K562 (cell line): ENCODE data around the gene COLEC12. TPM values are rescaled to one million over a fixed set of nuclear protein-coding genes. Genes with fewer than 3 reads are reported as not detected.

Experiments used
- ATAC-seq: fragments of 200-7000 bp; cut with Tn5 transposase; 3 replicates; pipeline ENCODE4 v1.9.1; 2020; ENCODE audit warnings: moderate library complexity
- BruUV-seq: library from RNA; stranded (reverse); fragments of 400-500 nt; replicated peaks from 2 replicates; lab custom pipeline; 2021; lab: Mats Ljungman, UMichigan
- CTCF ChIA-PET: fragments of 300-600 bp; formaldehyde crosslinking; extraction: SDS; loops from one replicate; lab custom pipeline; 2021; ENCODE audit warnings: low intra/inter-chr PET ratio; lab: Yijun Ruan, JAX
- POLR2A ChIA-PET: fragments of 300-600, 350-650 bp; sonication (Branson Sonifier 250); formaldehyde crosslinking; extraction: SDS; loops from one replicate; lab custom pipeline; 2021; ENCODE audit warnings: antibody characterized with exemption, inconsistent platforms; lab: Yijun Ruan, JAX
- DNase-seq, 4 experiments: peaks; one replicate each; pipeline versions ENCODE4 v3.0.0 to v3.0.0-alpha.2; 2011 to 2018; ENCODE audit warnings: low spot score in 3 of 4, mixed read lengths in 3 of 4; ENCODE audit errors: extremely low read depth in 1 of 4
- FAIRE-seq: peaks from 2 replicates; lab custom pipeline; 2011; peaks lifted over from hg19 to GRCh38; lab: Jason Lieb, UNC
- H2AFZ ChIP-seq: 2 replicates; pipeline ENCODE4 v1.6.0; 2011; ENCODE audit warnings: low read depth, low read length, control low read depth, inconsistent platforms
- H3K27ac ChIP-seq: fragments of 200-600 bp; 3 replicates; pipeline ENCODE4 v1.8.0; 2011; ENCODE audit warnings: low read depth, mild to moderate bottlenecking, control low read depth, inconsistent platforms, low read length, moderate library complexity, mixed read lengths; ENCODE audit errors: extremely low read depth
- H3K27me3 ChIP-seq, 2 experiments: fragments of 300-600 bp in 1 of 2; 2 replicates in 1 of 2; 3 replicates in 1 of 2; pipeline versions ENCODE4 v1.6.0 to v1.8.0; 2011; ENCODE audit warnings: inconsistent platforms in 2 of 2, low read length in 2 of 2, mild to moderate bottlenecking in 1 of 2, mixed read lengths in 1 of 2, moderate library complexity in 1 of 2; ENCODE audit not compliant: control insufficient read depth in 2 of 2, insufficient read depth in 2 of 2
- H3K36me3 ChIP-seq: fragments of 300-600 bp; 3 replicates; pipeline ENCODE4 v1.8.0; 2011; ENCODE audit warnings: mild to moderate bottlenecking, low read length, inconsistent platforms; ENCODE audit not compliant: control insufficient read depth, insufficient read depth
- H3K4me1 ChIP-seq, 2 experiments: fragments of 200-600 bp in 1 of 2; replicated peaks in 1 of 2; 2 replicates in 1 of 2; 3 replicates in 1 of 2; pipeline versions ENCODE4 v1.5.1 to v1.8.0; 2011; ENCODE audit warnings: inconsistent platforms in 2 of 2, low read length in 2 of 2, mild to moderate bottlenecking in 1 of 2, mixed read lengths in 1 of 2, moderate library complexity in 1 of 2; ENCODE audit not compliant: control insufficient read depth in 2 of 2, insufficient read depth in 2 of 2
- H3K4me2 ChIP-seq: 2 replicates; pipeline ENCODE4 v1.6.1; 2011; ENCODE audit warnings: low read length, control low read depth, inconsistent platforms, mixed read lengths; ENCODE audit not compliant: insufficient read depth
- H3K4me3 ChIP-seq: fragments of 200-600 bp; sonication (generic), shearing (Covaris generic); 2 replicates; pipeline ENCODE4 v1.5.1; 2016; ENCODE audit warnings: control low read depth, inconsistent platforms
- H3K79me2 ChIP-seq: fragments of 200-600 bp; 3 replicates; pipeline ENCODE4 v1.8.0; 2011; ENCODE audit warnings: low read length, inconsistent platforms; ENCODE audit not compliant: control insufficient read depth, insufficient read depth
- H3K9ac ChIP-seq, 2 experiments: 2 replicates each; pipeline versions ENCODE4 v1.6.0 to v1.6.1; 2011; ENCODE audit warnings: low read depth in 2 of 2, low read length in 2 of 2, control low read depth in 1 of 2, inconsistent platforms in 1 of 2, mild to moderate bottlenecking in 1 of 2, mixed read lengths in 1 of 2; ENCODE audit not compliant: insufficient read depth in 1 of 2
- H3K9me1 ChIP-seq: one replicate; pipeline ENCODE4 v1.6.0; 2011; ENCODE audit warnings: inconsistent platforms, mild to moderate bottlenecking, low read length, moderate library complexity; ENCODE audit not compliant: control insufficient read depth, insufficient read depth
- H3K9me3 ChIP-seq: replicated peaks from 2 replicates; pipeline ENCODE4 v1.5.1; 2011; ENCODE audit warnings: low read depth, low read length, inconsistent platforms; ENCODE audit not compliant: control insufficient read depth, insufficient read depth
- H4K20me1 ChIP-seq: replicated peaks from 2 replicates; pipeline ENCODE4 v1.6.1; 2011; ENCODE audit warnings: low read length, inconsistent platforms, mixed read lengths; ENCODE audit not compliant: control insufficient read depth, insufficient read depth
- COPS2 ChIP-seq: fragments of 450-650 bp; conservative IDR thresholded peaks from 2 replicates; pipeline ENCODE4 v1.6.1; 2016; ENCODE audit warnings: mild to moderate bottlenecking, moderate library complexity
- MAX ChIP-seq: sonication (generic); formaldehyde crosslinking; IDR thresholded peaks from 2 replicates; pipeline ENCODE4 v1.9.0; 2022; ENCODE audit warnings: mild to moderate bottlenecking, missing genetic modification reagents
- MCM2 ChIP-seq: fragments of 450-650 bp; IDR thresholded peaks from 2 replicates; pipeline ENCODE4 v1.6.1; 2017; ENCODE audit warnings: low read depth, mild to moderate bottlenecking
- NFRKB ChIP-seq: fragments of 450-650 bp; IDR thresholded peaks from 2 replicates; pipeline ENCODE4 v1.6.1; 2016; ENCODE audit warnings: low read depth
- NR2C2 ChIP-seq, 2 experiments: fragments of 200-800 bp in 1 of 2; sonication (Bioruptor generic) in 1 of 2; sonication (generic) in 1 of 2; formaldehyde crosslinking in 1 of 2; IDR thresholded peaks; 2 replicates each; pipeline versions ENCODE4 v1.6.1 to v1.8.0; 2016 to 2022; ENCODE audit warnings: mild to moderate bottlenecking in 1 of 2, missing compliant biosample characterization in 1 of 2, missing genetic modification characterization in 1 of 2, missing genetic modification reagents in 1 of 2
- POLR2H ChIP-seq: IDR thresholded peaks from 2 replicates; pipeline ENCODE4 v1.6.1; 2016; ENCODE audit warnings: missing genetic modification characterization, low read depth, mild to moderate bottlenecking, control low read depth, missing compliant biosample characterization, moderate library complexity
- SMAD1 ChIP-seq: fragments of 150-350 bp; IDR thresholded peaks from 2 replicates; pipeline ENCODE4 v1.6.1; 2014; ENCODE audit warnings: low read length, low read depth; ENCODE audit not compliant: partially characterized antibody
- ZNF23 ChIP-seq: fragments of 250-450 bp; sonication (Bioruptor Pico); IDR thresholded peaks from 2 replicates; pipeline ENCODE4 v1.4.0; 2020; ENCODE audit warnings: mild to moderate bottlenecking
- ZNF395 ChIP-seq: fragments of 200-800 bp; sonication (Bioruptor generic); IDR thresholded peaks from 2 replicates; pipeline ENCODE4 v1.6.1; 2017; ENCODE audit warnings: missing genetic modification characterization, missing compliant biosample characterization
- WGBS: fragments of 100-300 bp; shearing (Covaris generic); methylation state at CpG from one replicate; pipeline ENCODE4 v1.1.6; 2016; ENCODE audit warnings: low coverage, mixed read lengths; ENCODE audit not compliant: insufficient coverage; ENCODE audit errors: missing lambda C conversion rate; 5-methylcytosine and 5-hydroxymethylcytosine counted together
- in situ Hi-C: fragments of 300-500 bp; cut with MboI; formaldehyde crosslinking; loops from 4 replicates; pipeline ENCODE4 v1.15.0; 2018; ENCODE audit warnings: inconsistent platforms, mixed read lengths
- intact Hi-C: fragments of 100-400 bp; cut with micrococcal nuclease; formaldehyde crosslinking; loops from 2 replicates; pipeline ENCODE4 v1.14.2; 2022
- polyA plus RNA-seq, 8 experiments: library from polyadenylated mRNA; depleted of rRNA in 4 of 8; stranded (reverse) in 5 of 8; unstranded in 3 of 8; fragments of >200 nt; fragmentation: Nextera tagmentation in 2 of 8; fragmentation: Illumina TruSeq in 1 of 8; extraction: Ambion mirVana in 2 of 8; extraction: Trizol in 1 of 8; gene quantifications; 2 replicates each; pipeline versions ENCODE4 v1.2.1 to v1.2.3, GENCODE V29; 2011 to 2014; ENCODE audit warnings: inconsistent platforms in 1 of 8, missing spikeins in 1 of 8
- total RNA-seq, 7 experiments: library from RNA; depleted of rRNA in 6 of 7; stranded (reverse); fragments of >200 nt in 6 of 7; fragmentation: Illumina TruSeq in 2 of 7; extraction: Trizol in 2 of 7; gene quantifications; 2 replicates each; pipeline versions ENCODE4 v1.2.1 to v1.2.3, GENCODE V29; 2011 to 2021; ENCODE audit warnings: low replicate concordance in 1 of 7

COLEC12 gene
- total and polyA plus RNA-seq, 9 of the 15 experiments (the other 6 are each of a cell fraction or from before 2014, with no cell fraction given) = 0.04 TPM; not detected in 8

- H3K4me1 ChIP-seq = no peaks in the 10 kb centered on the region
- DNase-seq = no peak
- no TSS peak for BruUV-seq
- TF ChIP-seq POLR2H (tag) (no peak), NR2C2 (CRISPR knock-in tag; IDR thresholded peaks at IDR 0.05) (no peak), NR2C2 (tag; IDR thresholded peaks at IDR 0.05) (peak; percentile 79; the same call in 1 of the 2 replicates), NFRKB (no peak), COPS2 (no peak), ZNF23 (CRISPR knock-in tag) (no peak), MAX (CRISPR knock-in tag) (no peak), ZNF395 (CRISPR knock-in tag) (0 out of 2 replicates have a peak, but pooled peaks have one; percentile 26), MCM2 (no peak), SMAD1 (no peak)
- no peak for ATAC-seq
- H3K4me2 ChIP-seq = no peak overlapping the region
- in situ Hi-C loops (no loop called here), intact Hi-C loops (no loop called here)
- H3K36me3 ChIP-seq = no peaks in the 10 kb centered on the region
- WGBS = under 1% methylated on average over 7 of the region's 7 CpGs
- H3K27me3 ChIP-seq = peaks cover 9 to 22% of the 10 kb centered on the region in 2 experiments
- FAIRE-seq = no peak
- ChIA-PET CTCF (no interaction called here), POLR2A (interaction anchor here (0.8 kb wide), 1 partner anchor 157 kb away, joined by 3 read pairs; the partner anchor contains the start of gene THOC1)
- H3K9me1 ChIP-seq = no peaks in the 10 kb centered on the region
- H3K9ac ChIP-seq = no peak overlapping the region
- no peaks in the 10 kb centered on the region for H3K9me3 ChIP-seq
- no peak overlapping the region for H3K27ac ChIP-seq
- no peaks in the 10 kb centered on the region for H3K79me2 ChIP-seq
- H4K20me1 ChIP-seq = no peaks in the 10 kb centered on the region
- H3K4me3 ChIP-seq = no peak overlapping the region
- H2AFZ ChIP-seq = no peak overlapping the region
These were observed 75.3 kb downstream of the COLEC12 start for GRCh38 chr18:425106-425745.
